Heart left ventricle (tissue), 16 donors: Measurements from ENCODE around the gene SLC9A3. TPM values are rescaled to one million over a fixed set of nuclear protein-coding genes. Genes with fewer than 3 reads are reported as not detected.

Experiments used
- ATAC-seq, 4 donors: fragments of 200-7000 bp; cut with Tn5 transposase; one replicate each; pipeline ENCODE4 v1.9.1; 2020 to 2022; ENCODE audit warnings: moderate library complexity in 4 of 4, mild to moderate bottlenecking in 3 of 4, moderate number of reproducible peaks in 1 of 4
- DNase-seq, 5 donors: peaks; one replicate each; pipeline ENCODE4 v3.0.0-alpha.2; 2020
- H3K27ac ChIP-seq, 12 donors: fragments of 200-600 bp; sonication (generic) in 4 of 12; one replicate each; pipeline versions ENCODE4 v1.5.0 to v1.8.0; 2016 to 2022; ENCODE audit warnings: mild to moderate bottlenecking in 2 of 12
- H3K27me3 ChIP-seq, 9 donors: fragments of 200-600 bp; sonication (generic) in 2 of 9; one replicate each; pipeline versions ENCODE4 v1.5.1 to v1.8.0; 2016 to 2022; ENCODE audit warnings: mild to moderate bottlenecking in 3 of 9
- H3K36me3 ChIP-seq, 9 donors: fragments of 200-600 bp; sonication (generic) in 2 of 9; one replicate each; pipeline versions ENCODE4 v1.5.0 to v1.8.0; 2018 to 2022; ENCODE audit warnings: mild to moderate bottlenecking in 2 of 9
- H3K4me1 ChIP-seq, 12 donors: fragments of 200-600 bp; sonication (generic) in 4 of 12; one replicate each; pipeline versions ENCODE4 v1.5.0 to v1.8.0; 2016 to 2022; ENCODE audit warnings: mild to moderate bottlenecking in 3 of 12
- H3K4me3 ChIP-seq, 12 donors: fragments of 200-600 bp; sonication (generic) in 4 of 12; one replicate each; pipeline versions ENCODE4 v1.5.0 to v1.8.0; 2017 to 2022; ENCODE audit warnings: mild to moderate bottlenecking in 9 of 12, moderate library complexity in 4 of 12
- H3K9me3 ChIP-seq, 12 donors: fragments of 200-600 bp; sonication (generic) in 4 of 12; one replicate each; pipeline versions ENCODE4 v1.5.0 to v1.8.0; 2016 to 2022; ENCODE audit warnings: mild to moderate bottlenecking in 1 of 12
- CTCF ChIP-seq, 12 donors: fragments of 200-600 bp; sonication (generic) in 4 of 12; IDR thresholded peaks; one replicate each; pipeline versions ENCODE4 v1.5.0 to v1.8.0; 2018 to 2022; ENCODE audit warnings: antibody characterized with exemption in 12 of 12, mild to moderate bottlenecking in 5 of 12
- POLR2A ChIP-seq, 2 donors: fragments of 450-650 bp; IDR thresholded peaks; one replicate each; pipeline ENCODE4 v1.6.1; 2017; ENCODE audit warnings: antibody characterized with exemption in 2 of 2, mild to moderate bottlenecking in 2 of 2, moderate library complexity in 2 of 2
- WGBS, 4 donors: extraction: QIAGEN DNeasy Blood & Tissue Kit in 2 of 4; methylation state at CpG; one replicate each; pipeline versions ENCODE4 v1.1.5 to v1.1.7; 2013 to 2018; 5-methylcytosine and 5-hydroxymethylcytosine counted together
- intact Hi-C, 10 donors: fragments of 100-400 bp; cut with DNase I; formaldehyde crosslinking; loops; one replicate each; pipeline versions ENCODE4 v1.11.1 to v1.14.2; 2022
- polyA plus RNA-seq, 2 donors: library from polyadenylated mRNA; stranded (reverse); fragments of 200-250 nt; gene quantifications; one replicate each; pipeline ENCODE4 v1.2.3, GENCODE V29; 2013
- total RNA-seq, 9 donors: library from RNA; depleted of rRNA in 2 of 9; stranded (reverse); fragments of >200 nt in 2 of 9; fragmentation: NEBNext Ultra II Directional in 3 of 9; extraction: Animal tissue kit (Norgen Biotek cat#: 25700) in 3 of 9; gene quantifications; one replicate each; pipeline versions ENCODE4 v1.1.0 to v1.2.4, GENCODE V29; 2016 to 2023
- donor health status: ischemic (EF 13 %, LVEDD 7.1; RV severe dilation, severe dysfunction).
- donor health status: healthy with polysubstance abuse.
- donor health status: DM: no; HTN: yes; CAD: no.
- donor health status: DM: no; HTN: no; CAD: no.
- donor health status: ischemic (EF 25% LVEDD 6.9; RV normal size, moderate dysfunction).
- donor health status: ischemic (EF 25% LVEDD 5.7; RV mildly dilated, moderate dysfunction).
- donor health status: healthy.
- donor health status: DM: yes; HTN: yes; CAD: no.
- donor health status: ischemic (EF 35%, LVEDD 5.7; RV mildly dilated, moderate dysfunction).
- donor health status: nonischemic (EF 11% LVEDD 7.7; RV severe dilation, severe dysfunction).
- donor health status: DM: yes; HTN: yes; CAD: no.
- donor health status: PGD.
- donor health status: ischemic (EF 29% LVEDD 5.4; RV normal size, mild dysfunction).
- donor health status: nonischemic (EF 23%, LVEDD 6.1; RV moderate dilation, normal function).

SLC9A3 gene
- total and polyA plus RNA-seq, 11 donors = 0.50 to 3.8 (median 1.0) TPM

- no peaks in the 10 kb centered on the region for H3K36me3 ChIP-seq
- no peak for TF ChIP-seq POLR2A (IDR thresholded peaks at IDR 0.05)
- no peak for TF ChIP-seq CTCF (IDR thresholded peaks at IDR 0.05)
- ATAC-seq (no peak), DNase-seq (no peak)
- peaks cover 3 to 58% (median 22%) of the 10 kb centered on the region in 9 donors for H3K27me3 ChIP-seq
- H3K4me3 ChIP-seq = no peak overlapping the region
- no peaks in the 10 kb centered on the region for H3K9me3 ChIP-seq
- no peak overlapping the region for H3K27ac ChIP-seq
- intact Hi-C loops = no loop called here
- no peaks in the 10 kb centered on the region for H3K4me1 ChIP-seq
- 63 to 81% (median 72%) methylated on average over 9 to 12 of the region's 12 CpGs for WGBS, 4 donors
Observed at GRCh38 chr5:514101-514485, 10.2 kb downstream of the SLC9A3 start.

- 53 to 62% (median 59%) methylated on average over 30 to 31 of the region's 31 CpGs for WGBS, 4 donors
Observed at GRCh38 chr5:513216-514100, 10.8 kb downstream of the SLC9A3 start.

GRCh38 chr5:511476-511875 lies 12.8 kb downstream of the SLC9A3 start:
- no peak for ATAC-seq
- Histone ChIP-seq H3K27me3 (peaks cover 3 to 37% (median 16%) of the 10 kb centered on the region in 9 donors), H3K27ac (no peak overlapping the region), H3K4me1 (no peaks in the 10 kb centered on the region), H3K36me3 (no peaks in the 10 kb centered on the region), H3K9me3 (no peaks in the 10 kb centered on the region), H3K4me3 (no peak overlapping the region)
- no peak for DNase-seq
- TF ChIP-seq POLR2A (IDR thresholded peaks at IDR 0.05) = no peak
- no peak for TF ChIP-seq CTCF (IDR thresholded peaks at IDR 0.05)
- 89 to 93% (median 91%) methylated on average over 16 of the region's 16 CpGs for WGBS, 4 donors
- intact Hi-C loops = no loop called here

More at GRCh38 chr5:513216-514100, 10.8 kb downstream of the SLC9A3 start:
- intact Hi-C loops = no loop called here
- H3K27me3 ChIP-seq = peaks cover 3 to 54% (median 16%) of the 10 kb centered on the region in 9 donors
- H3K27ac ChIP-seq = no peak overlapping the region
- no peak for DNase-seq
- H3K4me1 ChIP-seq = no peaks in the 10 kb centered on the region
- ATAC-seq = no peak
- no peaks in the 10 kb centered on the region for H3K9me3 ChIP-seq
- no peaks in the 10 kb centered on the region for H3K36me3 ChIP-seq
- no peak for TF ChIP-seq CTCF (IDR thresholded peaks at IDR 0.05)
- no peak for TF ChIP-seq POLR2A (IDR thresholded peaks at IDR 0.05)
- no peak overlapping the region for H3K4me3 ChIP-seq

GRCh38 chr5:510521-510920 lies 13.7 kb downstream of the SLC9A3 start:
- H3K4me1 ChIP-seq = no peaks in the 10 kb centered on the region
- WGBS, 4 donors = 70 to 79% (median 77%) methylated on average over 9 of the region's 9 CpGs
- H3K9me3 ChIP-seq = no peaks in the 10 kb centered on the region
- no peak overlapping the region for H3K27ac ChIP-seq
- ATAC-seq (no peak), DNase-seq (no peak)
- intact Hi-C loops = no loop called here
- H3K4me3 ChIP-seq = no peak overlapping the region
- peaks cover 3 to 38% (median 24%) of the 10 kb centered on the region in 9 donors for H3K27me3 ChIP-seq
- no peaks in the 10 kb centered on the region for H3K36me3 ChIP-seq
- TF ChIP-seq CTCF (IDR thresholded peaks at IDR 0.05) = no peak
- no peak for TF ChIP-seq POLR2A (IDR thresholded peaks at IDR 0.05)
